LoVo (cell line): ENCODE results near the gene VWA3B.
"Not testable (repeated sequence)": the region's sequence is repeated elsewhere in the genome, so short reads cannot be mapped to it uniquely, and the experiment has no call there.

Experiments used
- DNase-seq: peaks from one replicate; pipeline ENCODE4 v3.0.0-alpha.2; 2016; ENCODE audit warnings: low spot score

Gene VWA3B, protein sequence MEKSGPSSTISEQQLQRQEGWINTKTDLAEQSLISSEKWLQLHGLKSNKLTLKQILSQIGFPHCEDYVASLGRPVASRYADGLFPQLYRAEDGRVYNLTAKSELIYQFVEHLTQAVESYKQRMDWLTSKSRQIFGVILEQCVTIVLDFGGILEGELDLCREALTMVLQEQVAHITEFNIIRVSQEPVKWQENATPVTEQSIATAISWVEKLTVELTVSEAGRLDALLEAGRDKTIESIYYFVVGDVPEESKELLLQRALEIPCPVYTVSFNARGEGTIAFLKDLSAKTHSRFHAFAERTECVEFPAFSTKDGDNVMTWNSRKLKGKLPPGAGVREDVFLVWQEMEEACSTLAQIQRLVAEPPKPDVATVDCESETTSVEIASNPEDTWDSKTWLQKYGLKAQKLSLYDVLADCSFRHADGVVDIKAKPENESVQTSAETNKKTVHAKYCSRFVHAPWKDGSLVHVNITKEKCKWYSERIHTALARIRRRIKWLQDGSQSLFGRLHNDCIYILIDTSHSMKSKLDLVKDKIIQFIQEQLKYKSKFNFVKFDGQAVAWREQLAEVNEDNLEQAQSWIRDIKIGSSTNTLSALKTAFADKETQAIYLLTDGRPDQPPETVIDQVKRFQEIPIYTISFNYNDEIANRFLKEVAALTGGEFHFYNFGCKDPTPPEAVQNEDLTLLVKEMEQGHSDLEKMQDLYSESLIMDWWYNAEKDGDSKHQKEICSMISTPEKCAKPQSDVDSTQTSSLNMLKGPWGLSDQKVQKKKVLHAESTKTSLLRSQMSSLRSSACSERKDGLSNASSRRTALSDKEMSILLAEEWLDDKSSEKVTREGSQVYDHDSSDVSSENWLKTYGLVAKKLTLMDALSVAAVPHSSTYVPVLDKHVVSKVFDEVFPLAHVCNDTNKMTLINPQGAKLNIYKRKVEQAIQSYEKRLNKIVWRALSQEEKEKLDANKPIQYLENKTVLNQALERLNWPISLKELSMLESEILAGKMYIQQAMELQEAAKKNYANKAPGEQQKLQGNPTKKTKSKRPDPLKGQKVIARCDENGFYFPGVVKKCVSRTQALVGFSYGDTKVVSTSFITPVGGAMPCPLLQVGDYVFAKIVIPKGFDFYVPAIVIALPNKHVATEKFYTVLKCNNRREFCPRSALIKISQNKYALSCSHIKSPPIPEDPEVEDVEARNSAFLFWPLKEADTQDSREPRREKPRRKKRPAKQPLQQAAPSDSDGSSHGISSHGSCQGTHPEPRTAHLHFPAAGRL (N-terminal part only)

DNA sequence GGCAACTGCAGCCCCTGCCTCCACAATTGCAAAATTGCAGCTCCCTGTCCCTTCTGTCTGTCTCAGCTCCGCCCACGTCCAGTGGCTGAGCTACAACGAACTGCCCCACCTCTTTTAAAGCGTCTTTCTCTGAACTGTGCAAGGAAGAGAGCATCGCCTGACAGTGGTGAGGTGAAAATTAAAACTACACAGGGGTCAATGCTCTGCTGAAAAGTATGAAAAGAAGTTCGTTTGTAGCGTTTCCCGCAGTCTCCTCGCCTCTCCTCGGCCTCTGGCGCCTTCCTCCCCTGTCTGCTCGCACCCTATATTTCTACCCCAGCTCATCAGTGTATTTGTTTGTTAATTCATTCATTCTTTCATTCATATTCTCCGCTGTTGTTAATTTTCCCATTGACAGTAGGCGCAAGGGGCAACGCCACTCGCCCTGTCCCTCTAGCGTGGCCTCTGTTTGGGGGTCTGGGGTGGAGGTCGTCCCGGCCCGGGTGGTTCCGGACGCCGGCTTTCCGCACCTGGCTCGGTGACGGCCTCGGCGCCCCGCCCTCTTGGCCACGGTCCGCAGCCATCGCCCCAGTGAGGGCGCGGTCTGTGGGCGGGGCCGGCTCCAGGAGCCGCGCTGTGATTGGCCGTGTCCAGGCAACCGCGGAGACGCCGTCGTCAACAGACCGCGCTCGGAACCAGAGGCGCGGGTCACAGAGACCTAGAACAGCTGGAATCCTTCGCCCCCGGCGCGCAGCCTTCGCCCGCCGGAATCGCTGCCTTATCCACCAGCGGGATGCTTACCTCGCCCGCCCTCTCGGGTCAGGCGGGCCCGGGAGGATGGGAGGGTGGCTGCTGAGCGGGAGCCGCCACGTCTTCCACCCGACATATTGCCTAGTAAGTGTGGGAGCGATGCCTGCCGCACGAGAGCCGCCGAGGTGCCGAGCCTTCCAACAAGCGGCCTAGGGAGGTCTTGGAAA lies at the start of gene VWA3B:
Gene VWA3B (plus strand): TSS at position 677 of the 956 bp plus-strand sequence. CDS start 5,926 bp downstream, outside the sequence.
- DNase-seq, result peak; percentile 84

DNA sequence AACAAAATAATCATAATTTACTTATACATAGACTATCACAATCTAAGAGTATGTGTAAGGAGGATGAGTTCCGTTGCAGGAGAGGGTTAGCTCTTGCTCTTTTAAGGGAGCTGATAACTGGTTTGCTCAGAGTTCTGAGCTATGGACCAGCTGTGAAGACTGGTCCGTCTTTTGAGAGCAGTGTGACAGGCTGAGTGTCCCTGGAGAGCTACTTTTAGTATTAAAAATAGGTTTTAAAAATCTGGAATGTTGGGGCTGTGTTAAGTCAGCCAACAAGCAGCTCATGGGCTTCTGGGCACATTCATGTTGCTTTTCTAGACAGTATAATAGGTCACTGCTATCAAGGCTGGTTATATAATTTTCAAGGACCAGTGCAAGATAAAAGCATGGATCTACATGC lies 49.8 kb upstream of the VWA3B start:
- DNase-seq, result no peak

- DNase-seq, result no peak
Measured at GRCh38 chr2:98037666-98038336, 49.2 kb upstream of the VWA3B start.

DNA sequence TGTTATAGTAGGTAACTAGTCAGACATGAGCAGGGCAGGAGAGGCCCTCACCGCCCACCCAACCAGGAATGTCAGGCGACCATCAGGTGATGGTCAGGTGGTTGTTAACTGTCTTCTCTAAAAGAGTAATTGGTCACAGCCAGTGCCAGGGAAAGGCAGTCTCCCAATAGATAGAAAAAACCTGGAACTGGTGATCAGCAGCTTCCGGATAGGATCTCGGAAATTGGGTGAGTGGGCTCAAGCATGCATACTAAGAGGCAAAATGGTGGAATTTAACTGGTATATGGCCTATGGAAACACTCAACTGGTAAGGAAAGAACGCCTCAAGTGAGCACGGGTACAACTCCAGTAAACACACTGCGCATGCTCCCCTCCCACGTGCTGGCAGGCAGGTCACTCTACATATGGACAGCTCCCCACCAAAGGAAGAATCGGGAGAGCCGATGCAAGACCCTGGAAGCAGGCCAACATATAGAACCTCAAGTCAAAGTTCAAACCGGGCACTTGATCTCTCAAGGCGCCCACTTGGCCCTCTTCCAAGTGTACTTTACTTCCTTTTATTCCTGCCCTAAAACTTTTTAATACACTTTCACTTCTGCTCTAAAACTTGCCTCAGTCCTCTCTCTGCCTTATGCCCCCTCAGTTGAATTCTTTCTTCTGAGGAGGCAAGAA lies 47.7 kb upstream of the VWA3B start:
- DNase-seq, result peak; percentile 19

DNA sequence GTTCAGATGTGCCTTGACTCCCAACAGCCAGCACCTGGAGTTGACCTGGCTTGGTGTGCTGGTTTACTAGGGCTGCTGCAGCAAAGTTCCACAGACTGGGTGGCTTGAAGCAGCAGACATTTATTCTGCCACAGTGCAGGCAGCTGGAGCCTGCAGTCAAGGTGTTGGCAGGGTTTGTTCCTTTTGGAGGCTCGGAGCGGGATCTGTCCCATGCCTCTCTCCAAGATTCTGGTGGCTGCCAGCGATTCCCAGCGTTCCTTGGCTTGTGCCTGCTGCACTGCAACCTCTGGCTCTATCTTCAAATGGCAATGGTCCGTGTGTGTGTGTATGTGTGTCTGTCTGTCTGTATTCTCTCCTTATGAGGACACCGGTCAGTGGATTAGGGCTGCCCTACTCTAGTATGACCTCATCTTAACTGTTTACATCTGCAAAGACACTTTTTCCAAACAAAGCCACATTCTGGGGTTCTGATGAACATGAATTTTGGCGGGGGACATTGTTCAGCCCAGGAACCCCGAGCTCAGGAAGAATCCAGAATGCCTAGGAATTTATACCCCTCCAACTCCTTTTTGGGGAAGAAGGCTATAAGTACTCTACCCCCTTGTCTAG lies 46.5 kb upstream of the VWA3B start:
- no peak for DNase-seq

- no peak for DNase-seq
Measured at GRCh38 chr2:98043101-98043500, 43.9 kb upstream of the VWA3B start.

- not testable (repeated sequence) for DNase-seq
Measured at GRCh38 chr2:98044730-98045129, 42.2 kb upstream of the VWA3B start.

DNA sequence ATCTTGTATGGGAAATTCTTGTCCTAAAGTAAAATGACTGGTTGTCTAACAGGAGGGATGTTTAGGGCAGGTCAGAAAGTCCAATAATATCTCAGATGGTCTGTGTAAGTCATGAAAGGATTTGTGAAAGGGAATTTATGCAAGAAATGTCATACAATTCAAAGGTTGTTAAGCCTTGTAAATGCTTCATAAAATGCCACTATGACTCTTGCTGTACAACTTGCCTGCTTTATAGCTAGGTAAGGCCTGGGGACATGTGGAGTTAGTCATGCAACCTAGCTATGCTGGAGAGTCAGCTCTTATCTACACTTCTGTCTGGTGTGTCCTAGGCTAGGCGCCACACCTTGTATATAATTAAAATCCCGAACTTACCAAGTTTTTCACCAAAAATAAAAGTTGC lies 36.9 kb upstream of the VWA3B start:
- DNase-seq, result peak; percentile 65

DNA sequence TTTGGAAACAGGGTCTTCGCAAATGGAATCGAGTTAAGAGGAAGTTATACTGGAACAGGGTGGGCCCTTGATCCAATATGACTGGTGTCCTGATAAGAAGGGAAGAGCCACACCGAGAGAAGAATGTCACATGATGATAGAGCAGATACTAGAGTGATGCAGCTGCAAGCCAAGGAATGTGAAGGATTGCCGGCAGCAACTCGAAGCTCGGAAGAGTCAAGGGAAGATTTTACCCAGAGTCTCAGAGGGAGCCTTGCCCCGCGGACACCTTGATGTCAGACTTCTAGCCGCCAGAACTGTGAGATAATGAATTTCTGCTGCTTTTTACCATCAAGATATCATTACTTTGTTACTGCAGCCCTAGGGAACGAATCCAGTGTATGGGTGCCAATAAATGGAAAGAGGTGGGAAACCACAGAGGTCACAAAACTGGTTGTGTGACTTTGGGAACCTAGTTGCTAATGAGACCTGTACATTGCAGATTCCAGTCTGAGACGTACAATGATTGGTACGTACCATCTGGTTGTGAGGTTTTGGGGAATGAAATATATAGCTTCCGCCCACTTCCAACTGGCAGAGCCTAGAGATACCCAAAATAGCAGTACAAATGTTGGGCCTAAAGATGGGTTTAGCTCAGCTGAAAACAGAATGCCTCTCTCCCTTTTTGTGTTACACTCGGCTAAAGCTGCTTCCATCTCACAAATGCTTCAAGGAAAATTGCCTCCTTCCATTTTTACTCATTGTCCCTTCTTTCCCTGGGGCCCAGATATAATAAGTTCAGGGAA lies 28.6 kb upstream of the VWA3B start:
- no peak for DNase-seq

DNA sequence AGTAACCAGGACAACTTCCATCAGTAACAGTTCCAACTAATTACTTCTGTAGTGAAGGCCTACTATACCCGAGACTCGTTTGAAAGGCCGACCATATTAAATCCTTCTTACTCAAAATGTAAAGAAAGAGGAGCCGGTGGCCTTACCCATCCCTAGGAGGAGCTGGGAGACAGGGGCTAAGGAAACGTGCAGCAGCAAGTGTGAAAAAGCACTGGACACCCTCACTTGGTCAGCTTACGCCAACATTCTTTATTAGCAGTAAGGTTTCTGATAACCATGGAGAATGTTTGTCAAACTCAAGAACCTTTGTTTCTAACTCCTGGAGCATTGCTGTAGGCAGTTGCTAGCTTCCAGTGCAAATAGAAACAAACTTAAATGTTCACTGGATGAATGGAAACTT lies 26.7 kb upstream of the VWA3B start:
- no peak for DNase-seq

GRCh38 chr2:98063291-98063854 lies 23.6 kb upstream of the VWA3B start:
- no peak for DNase-seq

GRCh38 chr2:98065808-98066207 lies 21.2 kb upstream of the VWA3B start:
- DNase-seq, result no peak

DNA sequence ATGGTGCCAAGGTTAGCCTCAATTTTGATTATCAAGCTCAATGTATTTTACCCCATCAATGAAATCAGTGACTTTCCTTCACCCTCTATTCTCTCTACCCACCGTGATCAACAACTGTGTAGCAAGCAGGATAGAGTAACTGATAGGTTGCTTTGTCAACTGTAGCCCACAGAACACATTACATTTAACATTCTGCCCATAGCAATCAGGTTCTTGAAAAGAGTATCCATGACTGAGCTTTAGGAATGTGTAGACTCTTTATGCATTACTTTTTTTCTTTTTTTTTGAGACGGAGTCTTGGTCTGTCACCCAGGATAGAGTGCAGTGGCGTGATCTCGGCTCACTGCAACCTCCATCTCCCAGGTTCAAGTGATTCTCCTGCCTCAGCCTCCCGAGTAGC lies 19.8 kb upstream of the VWA3B start:
- no peak for DNase-seq

DNA sequence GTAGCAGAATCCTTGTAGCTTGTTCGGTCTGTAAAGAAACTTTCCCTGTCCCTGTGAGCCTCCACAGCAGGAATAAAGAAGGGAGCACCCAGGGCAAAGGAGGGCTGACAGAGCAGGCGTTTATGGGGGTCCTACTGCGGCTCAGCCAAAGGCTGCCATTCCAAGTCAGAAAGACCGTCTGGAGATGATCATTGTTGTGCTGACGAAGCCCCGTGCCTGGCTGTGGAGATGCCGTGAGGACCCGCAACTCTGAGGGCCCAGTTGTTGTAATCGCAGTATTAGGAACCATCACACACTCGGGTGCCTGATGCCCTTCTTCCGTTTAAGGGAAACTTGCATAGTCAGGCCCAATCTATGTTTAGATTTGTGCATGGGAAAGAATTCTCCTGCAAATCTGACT lies 16.9 kb upstream of the VWA3B start:
- DNase-seq, result no peak

DNA sequence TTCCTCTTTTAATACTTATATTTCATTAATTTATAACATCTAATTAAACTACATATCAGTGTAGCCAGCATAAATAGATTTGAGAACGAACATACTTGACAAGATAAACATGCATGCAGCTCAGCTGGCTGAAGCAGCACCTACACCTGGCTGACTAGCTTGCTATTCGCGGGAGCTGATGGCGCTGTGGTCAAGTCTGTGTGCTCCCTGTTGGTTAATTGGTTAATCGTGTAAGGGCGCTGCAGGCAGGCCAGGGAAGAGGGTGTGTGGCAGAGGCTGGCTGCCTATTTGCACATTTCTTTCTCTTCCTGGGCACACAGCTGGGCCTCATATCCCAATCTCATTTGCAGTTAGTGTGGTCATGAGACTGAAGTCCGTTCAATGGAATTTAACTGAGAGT lies 14.5 kb upstream of the VWA3B start:
- DNase-seq, result no peak

DNA sequence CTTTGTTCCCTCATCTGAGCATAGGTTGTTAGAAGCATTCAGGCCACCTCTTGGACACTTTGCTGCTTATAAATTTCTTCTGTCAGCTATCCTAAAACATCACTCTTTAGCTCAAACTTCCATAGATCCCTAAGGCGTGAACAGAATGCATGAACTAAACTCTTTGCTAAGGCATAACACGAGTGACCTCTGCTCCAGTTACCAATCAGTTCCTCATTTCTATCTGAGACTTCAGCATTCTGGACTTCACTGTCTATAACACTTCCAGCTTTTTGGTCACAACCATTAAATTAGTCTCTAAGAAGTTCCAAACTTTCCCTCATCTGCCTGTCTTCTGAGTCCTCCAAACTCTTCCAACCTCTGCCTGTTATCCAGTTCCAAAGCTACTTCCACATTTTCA lies 8.3 kb upstream of the VWA3B start:
- DNase-seq, result no peak

DNA sequence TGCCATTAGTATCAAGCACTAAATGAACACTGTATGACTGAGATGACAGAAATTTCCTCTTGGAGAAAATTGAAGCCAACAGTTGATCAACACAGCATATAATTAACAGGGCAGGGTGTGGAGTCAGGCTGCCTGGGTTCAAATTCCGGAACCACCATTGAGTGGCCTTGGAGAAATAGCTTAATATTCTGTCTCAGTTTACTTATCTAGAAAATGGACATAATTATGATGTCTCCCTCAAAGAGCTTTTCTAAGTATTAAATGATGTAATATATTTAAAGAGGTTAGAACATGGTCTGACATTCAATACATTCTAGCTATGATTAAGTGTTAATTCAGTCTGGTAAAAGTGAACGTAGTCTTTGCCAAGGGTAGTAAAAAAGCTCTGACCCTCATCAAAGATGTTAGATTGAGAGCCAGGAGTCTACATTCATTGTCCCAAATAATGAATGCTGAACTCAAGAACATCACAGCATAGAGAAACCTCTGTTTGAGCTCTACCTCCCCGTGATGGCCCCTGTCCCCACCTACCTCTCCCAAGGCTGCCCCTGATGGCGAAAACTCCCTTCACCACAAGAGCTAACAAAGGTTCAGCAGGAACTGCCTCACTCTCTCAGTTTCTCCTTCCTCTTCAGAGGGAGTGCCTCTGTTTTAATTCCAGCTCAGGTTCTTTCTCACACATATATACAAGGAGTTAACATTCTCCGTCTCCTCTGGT lies 2.7 kb upstream of the VWA3B start:
- DNase-seq, result no peak

DNA sequence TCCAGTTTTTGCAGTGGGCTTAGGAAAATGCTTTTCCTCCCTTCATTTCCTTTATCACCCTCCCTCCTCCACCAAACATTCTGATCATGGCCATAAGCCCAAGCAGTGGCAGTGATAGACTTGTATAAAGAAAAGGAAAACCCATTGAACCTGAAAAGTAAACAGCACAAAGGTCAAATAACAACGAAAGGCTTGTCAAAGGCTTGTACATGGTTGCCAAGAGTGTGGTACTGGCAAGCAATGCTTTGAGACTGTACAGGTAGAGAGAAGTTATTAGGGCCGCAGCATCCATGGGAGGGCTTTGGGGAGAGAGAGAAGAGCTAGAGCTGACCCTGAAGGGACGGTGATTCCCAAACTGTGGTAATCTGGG lies 2.1 kb upstream of the VWA3B start:
- peak; percentile 41 for DNase-seq
